ENCODE measurements around the gene SERPINA3. TPM values are rescaled to one million over a fixed set of nuclear protein-coding genes. Genes with fewer than 3 reads are reported as not detected.

Gene SERPINA3
- total RNA-seq, 4 donors from 2014 or later: 1.7 to 109 (median 17.6) TPM

- H3K4me3 ChIP-seq: no peak overlapping the region
- intact Hi-C loops (cut with DNase I; ENCODE audit: low total_unique reads): no loop called here
- TF ChIP-seq POLR2A (IDR thresholded peaks at IDR 0.05): no peak
- TF ChIP-seq, protein P1, sequence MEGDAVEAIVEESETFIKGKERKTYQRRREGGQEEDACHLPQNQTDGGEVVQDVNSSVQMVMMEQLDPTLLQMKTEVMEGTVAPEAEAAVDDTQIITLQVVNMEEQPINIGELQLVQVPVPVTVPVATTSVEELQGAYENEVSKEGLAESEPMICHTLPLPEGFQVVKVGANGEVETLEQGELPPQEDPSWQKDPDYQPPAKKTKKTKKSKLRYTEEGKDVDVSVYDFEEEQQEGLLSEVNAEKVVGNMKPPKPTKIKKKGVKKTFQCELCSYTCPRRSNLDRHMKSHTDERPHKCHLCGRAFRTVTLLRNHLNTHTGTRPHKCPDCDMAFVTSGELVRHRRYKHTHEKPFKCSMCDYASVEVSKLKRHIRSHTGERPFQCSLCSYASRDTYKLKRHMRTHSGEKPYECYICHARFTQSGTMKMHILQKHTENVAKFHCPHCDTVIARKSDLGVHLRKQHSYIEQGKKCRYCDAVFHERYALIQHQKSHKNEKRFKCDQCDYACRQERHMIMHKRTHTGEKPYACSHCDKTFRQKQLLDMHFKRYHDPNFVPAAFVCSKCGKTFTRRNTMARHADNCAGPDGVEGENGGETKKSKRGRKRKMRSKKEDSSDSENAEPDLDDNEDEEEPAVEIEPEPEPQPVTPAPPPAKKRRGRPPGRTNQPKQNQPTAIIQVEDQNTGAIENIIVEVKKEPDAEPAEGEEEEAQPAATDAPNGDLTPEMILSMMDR (IDR thresholded peaks at IDR 0.05): no peak
- no peaks in the 10 kb centered on the region for H3K9me3 ChIP-seq
- H3K27me3 ChIP-seq: no peaks in the 10 kb centered on the region
- H3K27ac ChIP-seq: no peak overlapping the region
- H3K4me1 ChIP-seq: no peaks in the 10 kb centered on the region
- no peak for DNase-seq
- no peaks in the 10 kb centered on the region for H3K36me3 ChIP-seq
Measured at GRCh38 chr14:94660306-94660946, 48.2 kb downstream of the SERPINA3 start.

DNA sequence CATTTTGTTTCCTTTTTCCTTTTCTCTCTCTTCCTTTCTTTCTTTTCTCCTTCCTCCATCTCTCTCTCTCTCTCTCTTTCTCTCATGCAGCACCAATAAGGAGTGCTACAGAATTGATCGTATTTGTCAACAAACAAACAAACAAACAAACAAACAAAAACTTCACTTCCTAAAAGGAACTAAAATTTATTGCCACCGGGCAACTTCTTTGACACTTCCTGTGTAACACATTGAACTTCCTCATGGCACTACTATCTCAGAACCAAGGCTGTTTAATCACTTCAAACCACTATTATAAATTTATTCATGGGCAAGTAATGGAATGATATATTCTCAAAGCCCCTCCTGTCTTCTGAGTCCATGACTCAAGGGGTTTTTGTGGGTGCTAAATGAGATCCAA, 51.3 kb downstream of the SERPINA3 start:
- TF ChIP-seq POLR2A (IDR thresholded peaks at IDR 0.05): no peak
- TF ChIP-seq, protein P1 (IDR thresholded peaks at IDR 0.05): no peak
- H3K4me3 ChIP-seq: no peak overlapping the region
- no peaks in the 10 kb centered on the region for H3K27me3 ChIP-seq
- intact Hi-C loops (cut with DNase I; ENCODE audit: low total_unique reads): no loop called here
- H3K4me1 ChIP-seq: no peaks in the 10 kb centered on the region
- H3K27ac ChIP-seq: no peak overlapping the region
- no peak for DNase-seq
- no peaks in the 10 kb centered on the region for H3K9me3 ChIP-seq
- no peaks in the 10 kb centered on the region for H3K36me3 ChIP-seq

DNA sequence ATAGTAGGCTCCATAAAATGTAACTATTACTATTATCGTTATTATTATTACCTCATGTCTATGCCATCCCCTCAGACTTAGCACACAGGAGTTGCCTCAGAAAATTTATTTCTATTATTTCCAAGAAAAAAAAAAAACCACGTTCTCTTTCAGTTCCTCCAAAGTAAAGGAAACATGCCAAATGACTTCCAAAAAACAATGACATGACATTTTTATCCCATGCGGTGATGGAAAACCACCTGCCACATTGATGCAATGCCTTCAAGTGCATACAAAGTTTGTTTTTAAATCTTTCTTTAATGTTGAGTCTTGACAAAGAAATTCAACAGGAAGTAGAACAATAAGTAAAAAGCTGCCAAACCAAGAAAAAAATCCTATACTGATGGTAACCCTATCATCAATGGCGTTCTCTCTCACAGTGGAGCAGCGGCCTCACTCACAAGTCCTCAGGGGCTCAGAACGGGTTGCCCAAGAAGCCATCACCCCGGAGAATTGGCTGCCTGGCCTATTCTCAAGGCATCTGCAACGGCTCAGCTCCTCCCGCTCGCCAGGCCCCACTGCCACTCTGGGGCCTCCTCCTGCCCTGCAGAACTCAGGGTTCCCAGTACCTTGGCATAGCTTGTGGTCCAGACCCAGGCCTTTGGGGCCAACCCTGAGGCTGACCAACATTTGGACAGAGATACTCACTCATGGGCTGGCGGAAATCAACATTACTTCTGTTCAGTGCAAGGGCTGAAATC, 51.9 kb downstream of the SERPINA3 start:
- no peak overlapping the region for H3K27ac ChIP-seq
- no peaks in the 10 kb centered on the region for H3K36me3 ChIP-seq
- no peak overlapping the region for H3K4me3 ChIP-seq
- no peaks in the 10 kb centered on the region for H3K9me3 ChIP-seq
- H3K27me3 ChIP-seq: no peaks in the 10 kb centered on the region
- peak in 1 of 2 donors; percentile 1 for DNase-seq
- intact Hi-C loops (cut with DNase I; ENCODE audit: low total_unique reads): no loop called here
- TF ChIP-seq, protein P1 (IDR thresholded peaks at IDR 0.05): no peak
- TF ChIP-seq POLR2A (IDR thresholded peaks at IDR 0.05): no peak
- H3K4me1 ChIP-seq: no peaks in the 10 kb centered on the region

DNA sequence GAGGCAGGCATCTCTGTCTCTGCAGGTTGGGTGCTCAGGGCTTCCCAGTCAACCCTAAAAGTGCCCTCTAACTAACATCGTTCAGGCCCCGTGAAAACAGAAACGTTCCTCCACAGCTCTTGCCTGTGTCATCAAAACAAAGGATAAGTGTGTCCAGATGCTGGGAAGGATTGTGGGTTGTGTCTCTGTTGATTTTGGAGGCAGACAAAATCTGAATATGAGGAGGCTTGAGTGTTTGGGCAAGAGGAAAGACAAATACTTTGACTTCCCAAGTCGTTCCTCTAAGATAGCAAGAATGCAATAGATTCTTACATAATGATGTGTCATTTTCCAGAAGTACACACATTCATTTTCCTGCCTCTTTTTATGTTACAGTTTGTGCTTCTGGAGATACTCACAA, 52.9 kb downstream of the SERPINA3 start:
- TF ChIP-seq POLR2A (IDR thresholded peaks at IDR 0.05): no peak
- TF ChIP-seq, protein P1 (IDR thresholded peaks at IDR 0.05): no peak
- H3K36me3 ChIP-seq: no peaks in the 10 kb centered on the region
- no peak overlapping the region for H3K4me3 ChIP-seq
- DNase-seq: no peak
- H3K4me1 ChIP-seq: no peaks in the 10 kb centered on the region
- H3K9me3 ChIP-seq: no peaks in the 10 kb centered on the region
- no peak overlapping the region for H3K27ac ChIP-seq
- H3K27me3 ChIP-seq: no peaks in the 10 kb centered on the region
- intact Hi-C loops (cut with DNase I; ENCODE audit: low total_unique reads): no loop called here

GRCh38 chr14:94665544-94665943, 53.4 kb downstream of the SERPINA3 start:
- no peak overlapping the region for H3K4me3 ChIP-seq
- H3K27me3 ChIP-seq: no peaks in the 10 kb centered on the region
- H3K36me3 ChIP-seq: no peaks in the 10 kb centered on the region
- intact Hi-C loops (cut with DNase I; ENCODE audit: low total_unique reads): no loop called here
- no peaks in the 10 kb centered on the region for H3K9me3 ChIP-seq
- DNase-seq: no peak
- no peak for TF ChIP-seq POLR2A (IDR thresholded peaks at IDR 0.05)
- TF ChIP-seq, protein P1 (IDR thresholded peaks at IDR 0.05): no peak
- H3K27ac ChIP-seq: no peak overlapping the region
- no peaks in the 10 kb centered on the region for H3K4me1 ChIP-seq

All from uterus (tissue), 4 donors.